ENCODE data around the gene LSM8. TPM values are rescaled to one million over a fixed set of nuclear protein-coding genes. Genes with fewer than 3 reads are reported as not detected.
"Not testable (repeated sequence)": the region's sequence is repeated elsewhere in the genome, so short reads cannot be mapped to it uniquely, and the experiment has no call there.

LSM8 gene
- 10 to 100 TPM in 2 of 6 donors, 1 to 10 TPM in 4; 7.9 to 14.1 (median 9.0) TPM for total RNA-seq
- 10 to 100 TPM; 15.7 to 24.6 TPM for polyA plus RNA-seq

- no peak for TF ChIP-seq CTCF (IDR thresholded peaks at IDR 0.05)
- H3K4me3 ChIP-seq: peak within 1 kb of the TSS; percentile 65 to 88 (median 84)
- no peaks in the 10 kb centered on the region for H3K9me3 ChIP-seq
- WGBS, 2 donors: 0% methylated on average over 61 to 62 of the region's 62 CpGs
- no peaks in the 10 kb centered on the region for H3K36me3 ChIP-seq
- intact Hi-C loops (cut with DNase I): no loop called here
- H3K4me1 ChIP-seq: peaks cover 0 to 20% (median 19%) of the 10 kb centered on the region in 3 donors
- peak within 1 kb of the TSS; percentile 75 to 93 (median 87) for H3K27ac ChIP-seq
- DNase-seq (peak; percentile 94 to 99 (median 97)), FAIRE-seq (peak; percentile 82), ATAC-seq (peak; percentile 97 to 99 (median 99))
- H3K27me3 ChIP-seq: no peaks in the 10 kb centered on the region
Measured at GRCh38 chr7:118183786-118184564, at the start of gene LSM8. LSM8 (plus strand) TSS chr7:118184164; CDS start chr7:118184224, 60 bp downstream.

- H3K27me3 ChIP-seq; intact Hi-C loops (cut with DNase I); DNase-seq; H3K27ac ChIP-seq; ATAC-seq; H3K9me3 ChIP-seq; H3K4me1 ChIP-seq; FAIRE-seq; H3K36me3 ChIP-seq; H3K4me3 ChIP-seq: not testable (repeated sequence)
Measured at GRCh38 chr7:118134420-118134819, 49.5 kb upstream of the LSM8 start.

- whole genome bisulfite sequencing, 2 donors: 48 to 49% methylated on average over 1 of the region's 1 CpG
- no peak for DNase-seq
- FAIRE-seq: no peak
Measured at GRCh38 chr7:118140468-118140867, 43.5 kb upstream of the LSM8 start.

GRCh38 chr7:118142012-118142411 is 42.0 kb upstream of the LSM8 start:
- Histone ChIP-seq H3K27ac (no peak overlapping the region), H3K27me3 (no peaks in the 10 kb centered on the region), H3K36me3 (no peaks in the 10 kb centered on the region), H3K9me3 (no peaks in the 10 kb centered on the region), H3K4me1 (no peaks in the 10 kb centered on the region), H3K4me3 (no peak overlapping the region)
- FAIRE-seq (no peak), DNase-seq (no peak), ATAC-seq (no peak)
- TF ChIP-seq CTCF (IDR thresholded peaks at IDR 0.05): no peak
- WGBS, 2 donors: 48 to 52% methylated on average over 1 of the region's 1 CpG
- intact Hi-C loops (cut with DNase I): no loop called here

More at GRCh38 chr7:118140468-118140867, 43.5 kb upstream of the LSM8 start:
- Histone ChIP-seq H3K36me3 (no peaks in the 10 kb centered on the region), H3K4me1 (no peaks in the 10 kb centered on the region), H3K27me3 (no peaks in the 10 kb centered on the region), H3K27ac (no peak overlapping the region), H3K4me3 (no peak overlapping the region), H3K9me3 (no peaks in the 10 kb centered on the region)
- no peak for ATAC-seq
- intact Hi-C loops (cut with DNase I): no loop called here
- no peak for TF ChIP-seq CTCF (IDR thresholded peaks at IDR 0.05)

GRCh38 chr7:118148930-118149329 is 35.0 kb upstream of the LSM8 start:
- Histone ChIP-seq H3K4me1 (no peaks in the 10 kb centered on the region), H3K36me3 (no peaks in the 10 kb centered on the region), H3K27ac (no peak overlapping the region), H3K9me3 (no peaks in the 10 kb centered on the region), H3K27me3 (peaks cover 0 to 2% (median 0%) of the 10 kb centered on the region in 4 donors), H3K4me3 (no peak overlapping the region)
- TF ChIP-seq CTCF (IDR thresholded peaks at IDR 0.05): no peak
- ATAC-seq: no peak
- intact Hi-C loops (cut with DNase I): no loop called here
- no peak for FAIRE-seq
- WGBS, 2 donors: 61 to 67% methylated on average over 2 of the region's 2 CpGs
- no peak for DNase-seq

All from pancreas (tissue), 10 donors.